Stomach (tissue), 9 donors: ENCODE measurements around the gene NAB2. TPM values are rescaled to one million over a fixed set of nuclear protein-coding genes. Genes with fewer than 3 reads are reported as not detected.
A peak's percentile ranks its signal among the peaks of the same experiment; 100 is the strongest.

Source experiments
- DNase-seq, 2 donors: peaks; one replicate each; pipeline versions ENCODE4 v3.0.0 to v3.0.0-alpha.2; 2013 to 2019
- H3K27ac ChIP-seq, 5 donors: fragments of 200-600 bp in 4 of 5; sonication (generic) in 4 of 5; one replicate each; pipeline ENCODE4 v1.5.1; 2013 to 2019; ENCODE audit warnings: mild to moderate bottlenecking in 1 of 5, moderate library complexity in 1 of 5
- H3K27me3 ChIP-seq, 3 donors: fragments of 200-600 bp; sonication (generic); one replicate each; pipeline ENCODE4 v1.5.1; 2017 to 2019; ENCODE audit warnings: mixed run types in 1 of 3
- H3K36me3 ChIP-seq, 4 donors: fragments of 200-600 bp; sonication (generic); 1 replicate in 3 of 4; 2 replicates in 1 of 4; pipeline ENCODE4 v1.5.1; 2016 to 2019
- H3K4me1 ChIP-seq, 4 donors: fragments of 200-600 bp; sonication (generic); one replicate each; pipeline ENCODE4 v1.5.1; 2016 to 2019
- H3K4me3 ChIP-seq, 4 donors: fragments of 200-600 bp; sonication (generic) in 3 of 4; one replicate each; pipeline ENCODE4 v1.5.1; 2016 to 2019; ENCODE audit warnings: mild to moderate bottlenecking in 1 of 4
- H3K9me3 ChIP-seq, 4 donors: fragments of 200-600 bp; sonication (generic); one replicate each; pipeline ENCODE4 v1.5.1; 2016 to 2019
- EP300 ChIP-seq: sonication (generic); formaldehyde crosslinking; IDR thresholded peaks from one replicate; pipeline ENCODE4 v1.6.1; 2017; ENCODE audit warnings: antibody characterized with exemption
- POLR2A ChIP-seq, 4 donors: fragments of 450-650 bp; IDR thresholded peaks; one replicate each; pipeline ENCODE4 v1.6.1; 2016; ENCODE audit warnings: antibody characterized with exemption in 4 of 4, control low read depth in 2 of 4, mild to moderate bottlenecking in 1 of 4, moderate library complexity in 1 of 4
- POLR2AphosphoS5 ChIP-seq, 3 donors: sonication (generic); formaldehyde crosslinking; IDR thresholded peaks; one replicate each; pipeline ENCODE4 v1.6.1; 2016; ENCODE audit warnings: antibody characterized with exemption in 3 of 3
- WGBS, 5 donors: extraction: QIAGEN DNeasy Blood & Tissue Kit in 3 of 5; methylation state at CpG; one replicate each; pipeline versions ENCODE4 v1.1.5 to v1.1.7; 2013 to 2018; 5-methylcytosine and 5-hydroxymethylcytosine counted together
- intact Hi-C: fragments of 100-400 bp; cut with DNase I; formaldehyde crosslinking; loops from one replicate; pipeline ENCODE4 v1.15.1; 2023; ENCODE audit warnings: low total_unique reads
- polyA plus RNA-seq, 3 donors: library from polyadenylated mRNA; stranded (reverse); fragments of 200-250 nt; gene quantifications; one replicate each; pipeline ENCODE4 v1.2.3, GENCODE V29; 2013
- total RNA-seq, 5 donors: library from RNA; depleted of rRNA; stranded (reverse); fragments of >200 nt; gene quantifications; one replicate each; pipeline versions ENCODE4 v1.1.0 to v1.2.3, GENCODE V29; 2014 to 2016
- TF ChIP-seq, protein P1 (sequence below), 7 experiments: fragments of 450-650 bp in 4 of 7; fragments of 200-600 bp in 3 of 7; sonication (generic) in 3 of 7; IDR thresholded peaks; one replicate each; pipeline ENCODE4 v1.5.1; 2016 to 2019; ENCODE audit warnings: antibody characterized with exemption in 7 of 7, control low read depth in 2 of 7, mild to moderate bottlenecking in 1 of 7
- donor health status: healthy with polysubstance abuse.
- donor health status: Bipolar disorder and iron deficiency.
- donor health status: healthy.

NAB2 gene
- total and polyA plus RNA-seq, 8 donors, result 1.7 to 16.6 (median 12.1) TPM; not detected in 1

DNA sequence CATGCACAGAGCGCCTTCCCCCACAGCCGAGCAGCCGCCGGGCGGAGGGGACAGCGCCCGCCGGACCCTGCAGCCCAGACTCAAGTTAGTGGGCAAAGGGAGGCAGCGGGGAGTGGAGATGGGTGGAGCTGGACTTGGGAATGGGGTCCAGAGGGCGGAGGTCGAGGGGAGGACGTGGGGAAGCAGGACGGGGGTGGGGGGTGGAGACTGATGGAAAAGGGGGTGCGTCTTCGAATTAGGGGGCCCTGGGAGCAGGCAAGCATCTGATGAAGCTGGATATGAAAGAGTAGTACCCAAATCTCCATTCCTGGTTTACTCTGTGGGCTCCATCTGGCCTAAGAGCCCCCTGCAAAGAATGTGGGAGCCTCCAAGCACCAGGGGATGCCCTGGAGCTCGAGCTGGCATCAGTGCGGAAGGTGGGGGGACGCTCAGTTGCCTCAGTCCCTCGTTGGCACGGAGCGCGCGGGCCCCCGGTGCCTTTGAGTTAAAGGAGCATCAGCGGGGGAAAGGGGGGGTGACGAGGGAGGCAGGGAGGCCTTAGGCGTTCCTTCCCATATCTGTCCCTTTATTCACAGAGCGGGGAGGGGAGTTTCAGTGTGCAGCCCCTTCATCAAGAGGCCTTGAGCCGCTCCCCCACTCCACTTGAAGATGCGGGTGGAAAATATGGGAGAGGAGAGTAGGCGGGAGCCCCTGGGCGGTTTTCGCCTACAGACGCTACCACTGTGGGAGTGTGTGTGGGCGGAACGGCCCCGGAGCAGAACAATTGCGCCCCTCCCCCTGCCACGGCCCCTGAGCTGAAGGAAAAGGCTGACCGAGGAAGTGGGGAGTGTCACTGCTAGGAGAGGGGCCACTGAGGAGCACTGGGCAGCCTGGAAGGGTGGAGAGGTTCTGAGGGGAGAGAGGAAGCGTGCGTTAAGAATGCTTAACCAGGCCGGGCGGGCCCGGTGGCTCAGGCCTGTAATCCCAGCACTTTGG is 644 bp downstream of the NAB2 start:
- WGBS, 5 donors, result 0 to 1% (median 1%) methylated on average over 36 to 45 of the region's 45 CpGs
- DNase-seq, result peak; percentile 58 to 88
- Histone ChIP-seq H3K27me3 (no peaks in the 10 kb centered on the region), H3K4me1 (peaks cover 59 to 85% (median 71%) of the 10 kb centered on the region in 4 donors), H3K36me3 (peaks cover 25 to 35% (median 30%) of the 10 kb centered on the region in 4 donors), H3K4me3 (peak overlapping the region; percentile 87 to 93 (median 90)), H3K27ac (peak overlapping the region; percentile 93 to 99 (median 98)), H3K9me3 (no peaks in the 10 kb centered on the region)
- intact Hi-C loops, result no loop called here
- TF ChIP-seq, protein P1, sequence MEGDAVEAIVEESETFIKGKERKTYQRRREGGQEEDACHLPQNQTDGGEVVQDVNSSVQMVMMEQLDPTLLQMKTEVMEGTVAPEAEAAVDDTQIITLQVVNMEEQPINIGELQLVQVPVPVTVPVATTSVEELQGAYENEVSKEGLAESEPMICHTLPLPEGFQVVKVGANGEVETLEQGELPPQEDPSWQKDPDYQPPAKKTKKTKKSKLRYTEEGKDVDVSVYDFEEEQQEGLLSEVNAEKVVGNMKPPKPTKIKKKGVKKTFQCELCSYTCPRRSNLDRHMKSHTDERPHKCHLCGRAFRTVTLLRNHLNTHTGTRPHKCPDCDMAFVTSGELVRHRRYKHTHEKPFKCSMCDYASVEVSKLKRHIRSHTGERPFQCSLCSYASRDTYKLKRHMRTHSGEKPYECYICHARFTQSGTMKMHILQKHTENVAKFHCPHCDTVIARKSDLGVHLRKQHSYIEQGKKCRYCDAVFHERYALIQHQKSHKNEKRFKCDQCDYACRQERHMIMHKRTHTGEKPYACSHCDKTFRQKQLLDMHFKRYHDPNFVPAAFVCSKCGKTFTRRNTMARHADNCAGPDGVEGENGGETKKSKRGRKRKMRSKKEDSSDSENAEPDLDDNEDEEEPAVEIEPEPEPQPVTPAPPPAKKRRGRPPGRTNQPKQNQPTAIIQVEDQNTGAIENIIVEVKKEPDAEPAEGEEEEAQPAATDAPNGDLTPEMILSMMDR (IDR thresholded peaks at IDR 0.05), result no peak
- TF ChIP-seq POLR2A (IDR thresholded peaks at IDR 0.05), result no peak
- TF ChIP-seq EP300, result no peak
- peak; percentile 34 to 66 (median 57) for TF ChIP-seq POLR2AphosphoS5 (IDR thresholded peaks at IDR 0.05)

DNA sequence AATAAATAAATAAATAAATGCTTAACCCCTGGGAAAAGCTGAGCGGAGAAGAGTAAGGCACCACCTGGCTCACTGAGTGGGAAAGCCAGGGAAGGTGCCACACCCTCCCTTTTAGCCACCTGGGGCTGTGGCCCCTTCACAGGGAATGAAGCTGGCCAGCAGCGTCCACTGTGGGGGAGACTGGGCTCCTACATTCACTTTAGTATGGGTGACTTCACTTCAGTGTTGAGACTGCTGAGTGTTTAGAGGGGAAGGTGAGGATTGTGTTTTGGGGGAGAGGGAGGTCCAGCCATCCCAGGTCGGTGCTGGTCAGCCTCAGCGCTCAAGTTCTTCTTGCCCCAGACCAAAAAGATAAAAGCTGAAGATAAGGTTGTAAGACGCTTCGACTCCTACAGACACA is 1.6 kb downstream of the NAB2 start:
- Histone ChIP-seq H3K27ac (peak overlapping the region in 4 of 5 donors; percentile 96 to 99 (median 98)), H3K4me3 (peak overlapping the region; percentile 87 to 93 (median 90)), H3K9me3 (no peaks in the 10 kb centered on the region), H3K27me3 (no peaks in the 10 kb centered on the region), H3K4me1 (peaks cover 57 to 87% (median 71%) of the 10 kb centered on the region in 4 donors), H3K36me3 (peaks cover 32 to 44% (median 40%) of the 10 kb centered on the region in 4 donors)
- WGBS, 5 donors, result 34 to 40% (median 36%) methylated on average over 5 to 6 of the region's 6 CpGs
- TF ChIP-seq EP300 (no peak), POLR2AphosphoS5 (IDR thresholded peaks at IDR 0.05) (no peak), POLR2A (IDR thresholded peaks at IDR 0.05) (no peak)
- TF ChIP-seq, protein P1 (IDR thresholded peaks at IDR 0.05), result no peak
- intact Hi-C loops, result no loop called here
- DNase-seq, result no peak

DNA sequence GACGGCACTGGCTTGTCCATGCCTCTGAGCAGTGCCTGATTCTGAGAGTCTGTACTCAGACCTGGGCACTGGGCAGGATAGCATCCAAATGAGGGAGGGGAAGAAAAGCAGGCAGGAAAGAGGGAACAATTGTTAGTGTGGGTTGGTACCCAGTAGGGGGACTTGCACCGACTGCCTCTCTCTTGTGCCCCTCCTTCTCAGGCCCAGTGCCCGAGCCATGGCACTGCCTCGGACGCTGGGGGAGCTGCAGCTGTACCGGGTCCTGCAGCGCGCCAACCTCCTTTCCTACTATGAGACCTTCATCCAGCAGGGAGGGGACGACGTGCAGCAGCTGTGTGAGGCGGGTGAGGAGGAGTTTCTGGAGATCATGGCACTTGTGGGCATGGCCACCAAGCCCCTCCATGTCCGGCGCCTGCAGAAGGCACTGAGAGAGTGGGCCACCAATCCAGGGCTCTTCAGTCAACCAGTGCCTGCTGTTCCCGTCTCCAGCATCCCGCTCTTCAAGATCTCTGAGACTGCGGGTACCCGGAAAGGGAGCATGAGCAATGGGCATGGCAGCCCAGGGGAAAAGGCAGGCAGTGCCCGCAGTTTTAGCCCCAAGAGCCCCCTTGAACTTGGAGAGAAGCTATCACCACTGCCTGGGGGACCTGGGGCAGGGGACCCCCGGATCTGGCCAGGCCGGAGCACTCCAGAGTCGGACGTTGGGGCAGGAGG is 2.2 kb downstream of the NAB2 start:
- H3K27ac ChIP-seq, result peak overlapping the region in 4 of 5 donors; percentile 7 to 99 (median 98)
- H3K4me1 ChIP-seq, result peaks cover 51 to 85% (median 70%) of the 10 kb centered on the region in 4 donors
- peak overlapping the region; percentile 87 to 93 (median 90) for H3K4me3 ChIP-seq
- WGBS, 5 donors, result 56 to 76% (median 75%) methylated on average over 16 to 22 of the region's 22 CpGs
- DNase-seq, result no peak
- intact Hi-C loops, result no loop called here
- TF ChIP-seq EP300 (no peak), POLR2AphosphoS5 (IDR thresholded peaks at IDR 0.05) (no peak)
- TF ChIP-seq, protein P1 (IDR thresholded peaks at IDR 0.05), result no peak
- H3K36me3 ChIP-seq, result peaks cover 34 to 50% (median 46%) of the 10 kb centered on the region in 4 donors
- no peaks in the 10 kb centered on the region for H3K27me3 ChIP-seq
- H3K9me3 ChIP-seq, result no peaks in the 10 kb centered on the region
